ENCODE results near the gene EHBP1.

The EHBP1 gene

DNA sequence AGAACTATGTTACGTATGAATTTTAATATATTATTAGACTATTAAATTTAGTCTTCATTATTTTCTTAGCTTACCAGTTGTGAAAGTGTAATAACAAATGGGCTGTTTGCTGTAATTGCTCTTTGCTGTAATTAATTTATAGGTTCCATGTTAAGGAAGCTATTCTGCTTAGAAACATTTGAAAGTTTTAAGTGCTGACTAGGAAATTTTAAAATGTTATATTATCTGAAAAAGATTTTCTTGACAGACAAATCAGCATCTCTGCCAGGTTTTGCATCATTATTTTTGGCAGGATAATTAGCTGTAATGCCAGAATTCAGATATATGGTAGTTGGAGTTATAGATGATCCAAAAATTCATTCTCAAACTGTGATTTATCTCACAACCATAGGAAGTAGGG, 387.3 kb downstream of the EHBP1 start:
- no peak for DNase-seq

DNA sequence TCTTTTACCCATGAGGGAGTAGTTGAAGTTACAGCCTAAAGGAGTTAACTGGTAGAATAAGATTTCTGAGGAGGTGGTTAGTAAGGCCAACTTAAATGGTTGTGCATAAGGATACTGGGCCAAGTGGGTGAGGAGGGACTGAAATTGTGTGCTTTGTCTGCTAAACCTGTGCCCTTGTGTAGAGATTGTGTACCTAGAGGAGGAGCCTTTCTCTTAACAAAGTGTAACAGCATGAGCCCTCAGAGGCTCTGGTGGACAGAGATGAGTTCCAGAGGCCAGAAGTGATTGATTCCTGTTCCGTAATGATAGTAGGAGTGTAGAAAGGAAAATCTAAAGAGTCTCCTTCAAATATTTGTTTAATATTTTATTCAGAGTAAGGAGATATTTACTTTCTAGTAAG, 388.0 kb downstream of the EHBP1 start:
- DNase-seq, result no peak
